Upper lobe of right lung (tissue), 1 donor: Measurements from ENCODE around the gene EXOC3L2. TPM values are rescaled to one million over a fixed set of nuclear protein-coding genes. Genes with fewer than 3 reads are reported as not detected.

Source experiments
- ATAC-seq: fragments of 200-7000 bp; cut with Tn5 transposase; one replicate; pipeline ENCODE4 v1.9.1; 2020; ENCODE audit warnings: mild to moderate bottlenecking, moderate library complexity
- DNase-seq: peaks from one replicate; pipeline ENCODE4 v3.0.0-alpha.2; 2020
- H3K27ac ChIP-seq: fragments of 200-600 bp; one replicate; pipeline ENCODE4 v1.8.0; 2022
- H3K27me3 ChIP-seq: fragments of 200-600 bp; one replicate; pipeline ENCODE4 v1.8.0; 2022; ENCODE audit warnings: mild to moderate bottlenecking
- H3K36me3 ChIP-seq: fragments of 200-600 bp; one replicate; pipeline ENCODE4 v1.8.0; 2022
- H3K4me1 ChIP-seq: fragments of 200-600 bp; one replicate; pipeline ENCODE4 v1.8.0; 2022
- H3K4me3 ChIP-seq: fragments of 200-600 bp; one replicate; pipeline ENCODE4 v1.8.0; 2022; ENCODE audit warnings: mild to moderate bottlenecking
- H3K9me3 ChIP-seq: fragments of 200-600 bp; one replicate; pipeline ENCODE4 v1.8.0; 2022
- intact Hi-C: fragments of 100-400 bp; cut with DNase I; formaldehyde crosslinking; loops from one replicate; pipeline ENCODE4 v1.11.0; 2022
- long read RNA-seq: library from polyadenylated mRNA; unstranded; transcript quantifications from one replicate; pipeline ENCODE4 v2.0.0, GENCODE V29; 2021
- total RNA-seq: library from RNA; stranded (reverse); fragmentation: NEBNext Ultra II Directional; extraction: Animal tissue kit (Norgen Biotek cat#: 25700); gene quantifications from one replicate; pipeline ENCODE4 v1.2.1, GENCODE V29; 2021
- TF ChIP-seq, protein P1 (sequence below): fragments of 200-600 bp; IDR thresholded peaks from one replicate; pipeline ENCODE4 v1.8.0; 2022; ENCODE audit warnings: antibody characterized with exemption
- donor health status: DM: no; HTN: yes; CAD: no; lungs with severe emphysema.

EXOC3L2 gene
- 11.9 TPM for total RNA-seq
- long read RNA-seq, transcript EXOC3L2-202 (12 exons, 2,964 nt), result major isoform, 29 of 50 reads
- long read RNA-seq, partial matches to known transcripts, result 16 of 50 reads
- long read RNA-seq, other reads (novel, unspliced or antisense), result 5 of 50 reads

DNA sequence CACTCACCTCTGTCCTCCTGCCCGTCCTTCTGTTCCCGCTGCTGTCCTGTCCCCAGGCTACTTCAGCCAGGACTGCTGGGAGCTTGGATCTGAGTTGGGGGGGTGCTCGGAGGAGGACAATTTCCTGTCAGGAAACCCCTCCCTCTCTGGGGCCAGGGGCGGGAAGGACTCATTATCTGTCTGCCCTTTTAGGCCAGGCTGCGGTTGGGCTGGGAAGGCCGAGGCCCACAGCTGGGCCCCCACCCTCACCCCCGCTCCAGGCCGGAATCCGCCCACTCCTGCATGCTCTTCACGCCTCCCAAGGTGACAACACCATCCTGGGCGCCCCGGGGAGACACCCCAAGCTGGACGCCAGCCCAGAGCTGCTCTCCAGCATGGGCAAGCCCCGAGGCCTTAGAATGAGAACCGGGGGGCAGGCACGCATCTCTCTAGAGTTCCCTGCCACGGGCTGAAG, at the start of gene EXOC3L2:
EXOC3L2 (minus strand) TSS at position 74 of the 454 bp plus-strand sequence. CDS start 6,362 bp downstream, outside the sequence.
- no peak for DNase-seq
- H3K27ac ChIP-seq, result peak within 1 kb of the TSS; percentile 30
- TF ChIP-seq, protein P1, sequence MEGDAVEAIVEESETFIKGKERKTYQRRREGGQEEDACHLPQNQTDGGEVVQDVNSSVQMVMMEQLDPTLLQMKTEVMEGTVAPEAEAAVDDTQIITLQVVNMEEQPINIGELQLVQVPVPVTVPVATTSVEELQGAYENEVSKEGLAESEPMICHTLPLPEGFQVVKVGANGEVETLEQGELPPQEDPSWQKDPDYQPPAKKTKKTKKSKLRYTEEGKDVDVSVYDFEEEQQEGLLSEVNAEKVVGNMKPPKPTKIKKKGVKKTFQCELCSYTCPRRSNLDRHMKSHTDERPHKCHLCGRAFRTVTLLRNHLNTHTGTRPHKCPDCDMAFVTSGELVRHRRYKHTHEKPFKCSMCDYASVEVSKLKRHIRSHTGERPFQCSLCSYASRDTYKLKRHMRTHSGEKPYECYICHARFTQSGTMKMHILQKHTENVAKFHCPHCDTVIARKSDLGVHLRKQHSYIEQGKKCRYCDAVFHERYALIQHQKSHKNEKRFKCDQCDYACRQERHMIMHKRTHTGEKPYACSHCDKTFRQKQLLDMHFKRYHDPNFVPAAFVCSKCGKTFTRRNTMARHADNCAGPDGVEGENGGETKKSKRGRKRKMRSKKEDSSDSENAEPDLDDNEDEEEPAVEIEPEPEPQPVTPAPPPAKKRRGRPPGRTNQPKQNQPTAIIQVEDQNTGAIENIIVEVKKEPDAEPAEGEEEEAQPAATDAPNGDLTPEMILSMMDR, result no peak

DNA sequence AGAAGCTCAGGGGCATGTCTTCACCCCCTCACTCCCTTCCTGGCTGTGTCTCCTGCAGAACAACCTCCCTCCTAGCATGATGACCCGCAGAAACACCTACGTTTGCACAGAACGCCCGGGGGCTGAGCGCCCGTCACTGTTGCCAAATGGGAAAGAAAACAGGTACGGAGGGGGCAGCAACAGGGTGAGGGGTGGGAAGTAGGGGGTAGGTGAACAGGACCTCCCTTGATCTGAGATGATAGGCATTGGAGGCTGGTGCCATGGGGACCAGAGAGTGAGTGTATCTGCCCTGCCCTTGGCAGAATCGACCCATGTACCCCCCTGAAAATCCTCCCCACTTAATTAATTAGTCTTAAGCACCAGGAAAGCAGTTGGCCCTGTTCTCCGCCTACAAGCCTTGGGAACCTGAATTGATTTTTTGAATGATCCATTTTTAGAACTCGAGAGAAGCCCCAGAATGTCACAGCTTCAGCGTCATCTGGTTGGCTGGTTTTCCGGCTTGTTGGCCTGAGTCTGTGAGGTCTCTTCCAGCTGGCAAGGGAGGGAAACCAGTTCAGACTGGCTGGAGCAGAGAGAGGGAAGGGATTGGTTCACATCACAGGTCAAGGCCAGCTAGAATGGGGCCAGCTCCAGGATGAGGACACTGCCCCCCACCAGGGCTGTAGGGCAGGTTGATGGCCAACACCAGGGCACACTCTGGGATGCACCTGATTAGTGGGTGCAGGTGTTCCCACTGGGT, 49.3 kb upstream of the EXOC3L2 start:
- no peaks in the 10 kb centered on the region for H3K27me3 ChIP-seq
- peaks cover 36% of the 10 kb centered on the region for H3K36me3 ChIP-seq
- H3K27ac ChIP-seq, result no peak overlapping the region
- no peaks in the 10 kb centered on the region for H3K9me3 ChIP-seq
- DNase-seq (no peak), ATAC-seq (no peak)
- H3K4me3 ChIP-seq, result no peak overlapping the region
- TF ChIP-seq, protein P1, result no peak
- intact Hi-C loops, result no loop called here
- no peaks in the 10 kb centered on the region for H3K4me1 ChIP-seq

More for the DNA sequence above, at the start of gene EXOC3L2:
- peak; percentile 49 for ATAC-seq
- H3K4me1 ChIP-seq, result peaks cover 3% of the 10 kb centered on the region
- no peaks in the 10 kb centered on the region for H3K27me3 ChIP-seq
- peak within 1 kb of the TSS; percentile 42 for H3K4me3 ChIP-seq
- H3K36me3 ChIP-seq, result no peaks in the 10 kb centered on the region
- no peaks in the 10 kb centered on the region for H3K9me3 ChIP-seq
- intact Hi-C loops, result no loop called here

DNA sequence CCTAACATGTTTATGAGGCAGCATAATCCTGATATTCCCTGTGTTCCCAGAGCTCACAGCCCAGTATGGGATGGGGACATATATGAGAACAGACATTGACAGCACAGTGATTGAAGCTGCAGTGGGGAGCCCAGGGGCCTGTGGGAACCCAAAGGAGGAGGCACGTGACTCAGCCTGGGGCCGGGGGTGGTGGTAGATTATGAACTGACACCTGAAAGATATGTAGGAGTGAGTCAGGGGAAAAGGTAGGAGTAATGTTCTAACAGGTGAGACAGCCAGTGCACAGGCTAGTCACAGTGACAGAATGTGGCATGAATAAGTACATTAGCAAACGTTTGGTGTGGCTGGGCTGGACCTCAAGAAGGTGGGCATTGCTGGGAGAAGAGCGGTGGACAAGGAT, 48.5 kb upstream of the EXOC3L2 start:
- intact Hi-C loops, result no loop called here
- DNase-seq (no peak), ATAC-seq (no peak)
- TF ChIP-seq, protein P1, result no peak
- no peak overlapping the region for H3K4me3 ChIP-seq
- no peaks in the 10 kb centered on the region for H3K4me1 ChIP-seq
- no peaks in the 10 kb centered on the region for H3K27me3 ChIP-seq
- H3K36me3 ChIP-seq, result peaks cover 41% of the 10 kb centered on the region
- no peak overlapping the region for H3K27ac ChIP-seq
- H3K9me3 ChIP-seq, result no peaks in the 10 kb centered on the region

DNA sequence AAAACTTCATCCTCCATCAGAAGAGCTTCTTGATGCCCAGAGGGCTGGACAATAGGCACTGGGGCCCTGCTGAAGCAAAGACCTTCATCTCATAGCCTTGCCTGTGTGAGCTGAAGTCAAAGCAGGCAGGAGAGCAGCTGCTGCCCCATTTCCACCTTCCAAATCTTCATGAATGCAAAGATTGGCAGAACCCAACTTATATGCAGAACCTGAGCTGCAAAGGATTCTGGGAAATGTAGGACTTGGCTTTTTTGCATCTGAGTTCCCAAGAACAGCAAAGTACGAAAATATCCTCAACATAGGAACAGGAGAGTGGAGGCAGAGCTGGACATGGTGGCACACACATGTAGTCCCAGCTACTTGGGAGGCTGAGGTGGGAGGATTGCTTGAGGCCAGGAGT, 46.6 kb upstream of the EXOC3L2 start:
- Histone ChIP-seq H3K9me3 (no peaks in the 10 kb centered on the region), H3K4me1 (no peaks in the 10 kb centered on the region), H3K27ac (no peak overlapping the region), H3K4me3 (no peak overlapping the region), H3K36me3 (peaks cover 50% of the 10 kb centered on the region), H3K27me3 (no peaks in the 10 kb centered on the region)
- DNase-seq (no peak), ATAC-seq (no peak)
- intact Hi-C loops, result no loop called here
- TF ChIP-seq, protein P1, result no peak

DNA sequence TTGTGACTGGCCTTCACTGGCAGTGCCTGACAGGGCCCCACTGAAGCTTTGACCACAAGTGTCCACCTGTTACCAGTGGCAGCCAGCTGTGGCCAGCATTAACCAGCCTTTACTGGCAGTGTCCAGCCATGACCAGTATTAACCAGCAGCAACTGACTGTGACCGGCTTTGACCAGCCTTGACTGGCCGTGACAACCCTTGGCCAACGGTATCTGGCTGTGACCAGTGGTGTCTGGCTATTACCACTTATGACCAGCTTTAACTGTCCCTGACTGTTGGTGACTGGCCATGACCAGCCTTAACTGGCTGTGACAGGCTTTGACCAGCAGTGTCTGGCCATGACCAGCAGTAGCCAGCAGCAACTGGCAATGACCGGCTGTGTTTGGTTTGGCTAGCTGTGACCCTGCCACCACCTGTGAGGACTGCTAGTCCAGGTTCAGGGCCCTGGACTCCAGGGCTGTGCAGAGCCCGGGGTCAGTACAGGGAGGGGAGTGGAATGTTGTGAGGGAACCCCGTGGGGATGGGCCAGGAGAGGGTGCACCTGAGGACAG, 45.2 kb upstream of the EXOC3L2 start:
- intact Hi-C loops, result no loop called here
- DNase-seq (no peak), ATAC-seq (peak; percentile 26)
- Histone ChIP-seq H3K36me3 (peaks cover 40% of the 10 kb centered on the region), H3K4me1 (no peaks in the 10 kb centered on the region), H3K4me3 (no peak overlapping the region), H3K27me3 (no peaks in the 10 kb centered on the region), H3K9me3 (no peaks in the 10 kb centered on the region), H3K27ac (no peak overlapping the region)
- TF ChIP-seq, protein P1, result no peak
